Activated CD4-positive, alpha-beta T cell treated with anti-CD3 and anti-CD28 coated beads, Interleukin-2, Interleukin-6, amounts not matched to agents 100 ng/mL and 50 ng/mL, durations not matched to agents 16 hours and 8 hours (primary cell): ENCODE measurements around the gene ZNF564.
"Not testable (repeated sequence)": the region's sequence is repeated elsewhere in the genome, so short reads cannot be mapped to it uniquely, and the experiment has no call there.

ENCODE experiments used
- DNase-seq: peaks from one replicate; pipeline ENCODE4 v3.0.0-alpha.2; 2020

ZNF564 gene

DNA sequence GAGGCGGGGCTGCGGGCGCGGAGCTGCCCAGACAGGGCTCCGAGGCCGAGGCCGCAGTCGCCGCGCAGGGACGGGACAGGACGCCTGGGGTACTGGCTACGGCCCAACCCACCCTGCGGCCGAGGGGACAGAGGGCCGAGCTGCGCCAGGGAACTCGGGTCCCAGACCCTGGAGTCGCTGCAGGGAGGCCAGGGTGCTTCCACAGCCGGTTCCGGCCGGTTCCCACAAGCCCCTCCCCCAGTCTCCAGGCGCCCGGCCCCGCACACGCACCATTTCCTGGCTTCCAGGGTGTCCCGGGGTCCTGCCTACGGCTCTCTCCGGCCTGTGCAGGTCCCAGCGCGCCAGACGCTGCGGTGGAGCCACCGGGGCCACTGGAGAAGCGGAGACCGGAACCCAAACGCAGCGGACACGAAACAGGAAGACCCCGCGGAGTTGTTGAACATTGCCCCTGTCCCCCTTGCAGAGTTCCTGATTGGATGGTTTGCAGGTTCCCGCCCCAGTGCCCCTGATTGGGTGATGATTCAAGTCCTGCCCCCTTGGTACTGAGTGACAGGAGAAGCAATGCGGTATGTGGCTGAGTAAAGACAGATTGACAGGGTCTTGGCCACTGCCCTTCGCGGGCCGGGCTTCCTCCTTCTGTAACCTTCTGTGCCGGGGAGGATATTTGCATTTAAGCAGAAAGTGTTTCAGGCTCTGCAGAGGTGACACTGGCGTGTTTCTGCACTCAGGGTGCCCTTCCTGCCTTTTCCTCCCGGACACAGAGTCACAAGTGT, at the start of gene ZNF564:
TSS of gene ZNF564 (minus strand) at position 423 of the 773 bp plus-strand sequence. CDS start at position 273, 150 bp downstream.
- peak; percentile 97 for DNase-seq

DNA sequence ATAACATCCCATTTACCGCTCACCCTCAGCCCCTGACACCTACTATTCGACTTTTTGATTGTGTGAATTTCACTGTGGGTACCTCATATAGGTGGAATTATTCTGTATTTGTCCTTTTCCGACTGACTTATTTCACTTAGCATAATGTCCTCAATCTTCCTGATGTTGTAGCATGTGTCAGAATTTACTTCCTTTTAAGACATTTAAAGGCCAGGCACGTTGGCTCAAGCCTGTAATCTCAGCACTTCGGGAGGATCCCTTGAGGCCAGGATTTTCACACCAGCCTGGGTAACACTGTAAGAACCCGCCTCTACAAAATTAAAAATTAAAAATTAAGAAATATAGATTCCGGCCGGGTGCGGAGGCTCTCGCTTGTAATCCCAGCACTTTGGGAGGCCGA, 46.3 kb upstream of the ZNF564 start:
- DNase-seq: no peak

DNA sequence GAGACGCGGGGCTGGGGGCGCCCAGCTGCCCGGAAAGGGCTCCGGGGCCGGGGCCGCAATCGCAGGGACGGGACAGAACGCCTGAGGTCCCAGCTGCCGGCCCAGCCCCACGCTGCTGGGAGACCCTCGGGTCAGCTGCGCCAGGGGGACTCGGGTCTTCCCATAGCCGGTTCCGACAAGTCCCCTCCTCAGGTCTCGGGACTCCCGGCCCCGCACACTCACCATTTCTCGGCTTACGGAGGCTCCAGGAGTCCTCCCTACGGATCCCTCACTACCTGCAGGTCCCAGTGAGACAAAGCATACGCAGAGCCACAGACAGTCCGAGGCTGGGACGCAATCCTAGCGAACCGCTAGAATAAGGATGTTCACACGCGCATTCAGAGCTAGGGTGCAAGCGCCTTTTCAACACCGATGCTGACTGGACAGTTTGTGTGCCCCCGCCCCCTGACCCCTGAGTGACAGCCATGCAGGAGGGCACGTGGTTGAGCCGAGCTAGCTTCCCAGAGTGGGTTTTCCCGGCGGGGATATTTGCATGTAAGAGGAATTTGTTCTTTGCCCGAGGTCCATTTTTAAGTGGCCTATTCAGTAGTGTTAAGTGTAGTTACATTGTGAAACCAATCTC, 45.8 kb upstream of the ZNF564 start:
- DNase-seq: no peak

DNA sequence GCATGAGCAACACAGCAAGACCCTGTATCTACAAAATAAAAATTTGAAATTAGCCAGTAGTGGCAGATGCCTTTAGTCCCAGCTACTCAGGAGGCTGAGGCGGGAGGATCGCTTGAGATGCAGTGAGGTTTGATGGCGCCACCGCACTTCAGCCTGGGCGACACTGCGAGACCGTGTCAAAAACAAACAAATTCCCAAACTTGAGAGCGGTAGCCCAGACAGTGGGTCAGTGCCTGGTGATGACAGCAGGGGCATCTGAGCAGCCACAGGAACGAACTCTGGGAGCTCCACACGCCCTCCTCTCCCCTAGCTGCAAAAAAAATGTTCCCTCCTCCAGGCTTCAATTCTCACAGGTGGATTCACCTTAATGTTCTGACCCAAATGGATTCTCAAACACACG, 45.2 kb upstream of the ZNF564 start:
- no peak for DNase-seq

DNA sequence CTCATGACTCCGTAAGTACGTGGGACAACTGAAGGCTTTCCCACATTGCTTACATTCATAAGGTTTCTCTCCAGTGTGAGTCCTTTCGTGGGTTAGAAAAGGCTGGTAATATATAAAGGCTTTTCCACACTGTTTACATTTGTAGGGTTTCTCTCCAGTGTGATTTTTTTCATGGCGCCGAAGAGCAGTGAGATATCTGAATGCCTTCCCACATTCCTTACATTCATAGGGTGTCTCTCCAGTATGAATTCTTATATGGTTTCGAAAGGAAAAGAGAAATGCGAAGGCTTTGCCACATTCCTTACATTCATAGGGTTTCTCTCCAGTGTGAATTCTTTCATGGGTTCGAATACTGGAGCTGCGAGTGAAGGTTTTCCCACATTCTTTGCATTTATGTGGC, 29.8 kb upstream of the ZNF564 start:
- DNase-seq: no peak

DNA sequence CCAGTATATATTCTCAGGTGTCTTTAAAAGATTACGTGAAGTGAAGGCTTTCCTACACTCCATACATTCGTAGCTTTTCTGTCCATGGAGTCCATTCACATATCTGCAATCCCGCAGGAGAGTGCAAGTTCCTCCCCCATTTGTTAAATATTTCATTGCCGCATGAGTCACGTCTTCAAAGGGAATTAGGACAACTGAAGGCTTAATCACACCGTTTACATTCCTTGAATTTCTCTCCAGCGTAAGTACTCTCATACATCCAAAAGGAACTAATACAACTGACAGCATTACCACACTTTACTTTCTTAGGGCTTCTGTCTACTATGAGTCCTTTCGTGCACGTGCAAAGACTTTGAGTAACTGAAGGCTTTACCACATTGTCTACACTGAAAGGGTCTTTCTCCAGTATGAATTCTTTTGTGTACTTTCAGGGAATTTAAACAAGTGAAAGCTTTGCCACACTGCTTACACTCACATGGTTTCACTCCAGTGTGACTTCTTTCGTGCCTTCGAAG, 29.0 kb upstream of the ZNF564 start:
- DNase-seq: no peak

DNA sequence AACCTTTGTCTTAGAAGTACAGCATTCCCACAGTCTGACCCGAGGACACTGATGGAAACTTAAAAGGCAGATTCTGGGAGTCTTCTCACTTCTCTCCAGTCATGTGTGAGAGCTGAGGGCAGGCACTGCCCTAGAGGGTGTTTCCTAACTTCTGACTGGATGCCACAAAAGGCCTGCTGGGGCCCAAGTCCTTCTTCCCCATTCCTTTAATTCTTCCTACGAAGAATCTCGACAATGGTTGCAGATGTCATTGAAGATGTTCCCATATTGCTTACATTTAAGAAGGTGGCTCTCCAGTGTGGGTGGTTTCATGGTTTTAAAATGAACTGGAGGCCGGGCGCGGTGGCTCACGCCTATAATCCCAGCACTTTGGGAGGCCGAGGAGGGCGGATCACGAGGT, 27.4 kb upstream of the ZNF564 start:
- no peak for DNase-seq

DNA sequence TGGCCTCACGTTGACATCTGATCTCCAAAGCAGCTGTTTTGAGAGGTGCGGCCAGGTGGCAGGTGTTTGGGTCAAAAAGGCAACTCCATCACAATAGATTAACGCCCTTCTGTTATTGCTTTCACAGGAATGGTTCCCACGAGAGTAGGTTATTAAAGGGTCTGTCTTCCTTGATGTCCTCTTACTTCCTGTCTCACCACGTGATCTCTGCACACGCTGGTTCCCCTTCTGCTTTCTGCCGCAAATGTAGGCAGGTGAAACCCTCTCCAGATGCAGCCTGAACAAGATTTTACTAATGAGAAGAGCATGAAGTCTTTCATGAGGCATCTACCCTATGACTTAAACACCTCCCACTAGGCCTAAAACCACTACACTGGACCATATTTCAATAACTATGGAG, 22.8 kb upstream of the ZNF564 start:
- DNase-seq: no peak

DNA sequence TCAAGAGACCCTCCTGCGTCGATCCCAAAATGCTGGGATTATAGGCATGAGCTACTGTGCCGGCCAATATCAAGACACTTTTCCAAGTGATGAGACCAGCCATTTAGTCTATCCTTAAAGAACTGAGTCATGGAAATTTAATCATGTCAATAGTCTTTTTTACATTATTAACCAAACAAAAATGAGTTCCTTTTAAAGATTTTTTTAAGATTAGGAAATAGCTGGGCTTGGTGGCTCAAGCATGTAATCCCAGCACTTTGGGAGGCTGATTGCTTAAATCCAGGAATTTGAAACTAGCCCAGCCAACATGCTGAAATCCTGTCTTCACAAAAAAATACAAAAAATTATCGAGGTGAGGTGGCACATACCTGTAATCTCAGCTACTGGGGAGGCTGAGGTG, 16.7 kb upstream of the ZNF564 start:
- no peak for DNase-seq

DNA sequence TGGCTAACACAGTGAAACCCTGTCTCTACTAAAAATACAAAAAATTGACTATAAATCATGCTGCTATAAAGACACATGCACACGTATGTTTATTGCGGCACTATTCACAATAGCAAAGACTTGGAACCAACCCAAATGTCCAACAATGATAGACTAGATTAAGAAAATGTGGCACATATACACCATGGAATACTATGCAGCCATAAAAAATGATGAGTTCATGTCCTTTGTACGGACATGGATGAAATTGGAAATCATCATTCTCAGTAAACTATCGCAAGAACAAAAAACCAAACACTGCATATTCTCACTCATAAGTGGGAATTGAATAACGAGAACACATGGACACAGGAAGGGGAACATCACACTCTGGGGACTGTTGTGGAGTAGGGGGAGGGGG, 15.1 kb upstream of the ZNF564 start:
- not testable (repeated sequence) for DNase-seq

DNA sequence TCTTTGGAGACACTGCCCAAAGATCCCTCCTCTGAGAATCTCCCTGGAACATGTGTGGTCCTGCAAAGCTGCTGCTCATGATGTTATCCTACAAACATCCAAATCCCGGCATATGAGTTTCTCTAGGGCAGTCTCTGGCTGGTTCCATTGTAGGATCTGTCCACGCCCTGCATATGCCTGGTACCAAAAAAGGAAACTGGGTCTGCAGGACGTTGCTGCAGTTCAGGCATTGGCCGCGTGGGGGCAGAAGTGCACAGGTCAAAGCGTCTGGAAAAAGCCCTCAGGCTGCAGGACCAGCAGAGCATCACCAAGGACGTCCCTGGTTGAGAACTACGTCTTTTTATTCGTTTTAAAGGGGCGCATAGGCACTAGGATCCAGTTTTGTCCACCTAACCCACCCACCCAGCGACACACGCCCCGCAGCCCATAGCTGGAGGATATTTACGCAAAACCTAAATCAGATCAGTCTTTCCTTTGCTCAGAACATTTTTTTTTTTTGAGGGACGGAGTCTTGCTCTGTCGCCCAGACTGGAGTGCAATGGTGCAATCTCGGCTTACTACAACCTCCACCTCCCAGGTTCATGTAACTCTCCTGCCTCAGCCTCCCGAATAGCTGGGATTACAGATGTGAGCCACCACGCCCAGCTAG, 12.9 kb upstream of the ZNF564 start:
- DNase-seq: peak; percentile 93

DNA sequence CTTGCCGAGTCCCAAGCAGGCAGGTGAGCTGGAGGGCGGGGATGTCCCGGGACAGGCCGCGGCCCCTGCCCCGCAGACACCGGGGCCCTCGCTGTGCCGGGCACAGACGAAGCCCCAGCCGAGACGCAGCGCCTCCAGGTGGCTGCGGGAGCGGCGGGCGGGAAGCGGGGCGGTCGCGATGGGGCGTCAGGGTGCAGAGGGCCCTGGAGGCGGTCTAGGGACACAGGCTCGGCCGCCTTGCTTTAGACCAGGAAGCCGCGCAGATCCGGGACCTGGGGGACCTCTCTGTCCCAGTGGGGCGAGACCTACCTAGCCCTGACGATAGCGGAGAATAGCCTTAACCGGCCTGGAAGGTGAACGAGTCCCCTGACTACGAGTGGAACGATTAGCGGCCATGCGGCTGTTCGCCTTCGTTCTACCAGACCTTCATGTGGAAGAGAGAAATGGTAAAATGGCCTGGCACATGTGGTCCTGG, 4.2 kb upstream of the ZNF564 start:
- no peak for DNase-seq

DNA sequence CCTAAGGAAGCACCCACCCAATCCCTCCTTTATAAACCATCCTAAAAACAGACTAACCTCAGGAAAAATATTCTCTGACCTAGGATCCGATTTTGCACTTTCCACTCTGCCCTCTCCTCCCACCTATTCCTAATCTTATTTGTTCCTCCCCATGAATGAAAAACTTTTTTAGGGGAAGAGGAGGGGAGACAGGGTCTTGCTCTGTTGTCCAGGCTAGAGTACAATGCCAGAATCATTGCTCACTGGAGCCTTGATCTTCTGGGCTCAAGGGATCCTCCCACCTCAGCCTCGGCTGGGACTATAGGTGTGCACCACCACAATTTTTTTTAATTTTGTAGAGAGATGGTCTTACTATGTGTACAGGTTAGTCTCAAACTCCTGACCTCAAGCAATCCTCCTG, 4.4 kb downstream of the ZNF564 start:
- no peak for DNase-seq

DNA sequence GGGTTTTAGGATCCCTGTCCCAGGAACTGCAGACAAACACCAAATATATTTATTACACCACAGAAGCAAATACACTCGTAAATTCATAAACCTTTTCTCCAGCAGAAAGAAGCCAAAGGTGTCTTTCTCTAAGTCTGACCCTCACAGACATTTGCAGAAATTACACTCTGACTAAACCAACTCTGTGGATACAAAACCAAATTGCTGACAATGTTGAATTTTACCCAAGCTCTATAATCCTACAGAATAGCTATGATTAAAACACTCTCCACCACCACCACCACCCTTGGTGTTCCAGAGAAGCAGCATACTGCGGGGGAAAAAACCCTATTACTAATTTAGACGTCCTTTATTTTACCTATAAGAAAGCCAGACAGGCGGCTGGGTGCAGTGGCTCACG, 5.2 kb downstream of the ZNF564 start:
- DNase-seq: no peak

DNA sequence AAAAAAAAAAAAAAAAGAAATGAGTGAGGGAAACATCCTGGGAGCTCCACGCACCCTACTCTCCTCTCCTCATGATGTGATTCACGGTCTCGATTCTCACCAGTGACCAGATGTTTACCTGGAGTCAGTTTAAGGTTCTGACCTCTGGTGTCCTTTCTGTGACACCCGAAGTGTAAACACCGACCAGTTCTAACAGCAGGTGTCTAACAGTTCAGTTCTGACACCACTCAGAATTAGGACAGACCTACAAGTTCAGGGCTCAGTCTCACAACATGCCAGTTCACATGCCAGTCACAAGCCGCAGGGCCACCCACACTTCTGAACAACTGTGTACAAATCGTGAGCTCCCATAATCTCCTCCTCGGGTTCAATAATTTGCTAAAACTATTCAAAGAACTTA, 6.0 kb downstream of the ZNF564 start:
- no peak for DNase-seq

DNA sequence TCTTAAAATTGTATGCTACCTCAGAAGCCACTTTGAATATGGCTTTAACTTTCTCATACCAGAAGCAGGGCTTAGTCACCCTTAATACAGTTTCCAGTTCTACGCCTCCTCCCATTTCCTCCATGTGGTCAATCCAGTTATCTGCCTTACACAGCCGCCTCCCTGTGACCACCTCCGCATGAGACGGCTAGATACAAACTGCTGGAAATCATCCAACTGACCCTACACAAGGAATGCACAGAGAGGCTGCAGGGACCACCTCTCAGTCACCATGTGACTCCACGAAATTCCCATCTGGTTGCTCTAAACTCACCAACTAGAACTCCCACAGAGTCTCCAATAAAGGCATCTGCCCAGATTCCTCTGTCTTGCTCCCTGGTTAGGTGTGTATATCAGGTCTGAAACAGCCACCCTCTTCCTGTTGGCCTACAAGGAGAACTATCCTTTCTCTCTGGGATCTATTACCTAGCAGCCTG, 6.8 kb downstream of the ZNF564 start:
- no peak for DNase-seq

DNA sequence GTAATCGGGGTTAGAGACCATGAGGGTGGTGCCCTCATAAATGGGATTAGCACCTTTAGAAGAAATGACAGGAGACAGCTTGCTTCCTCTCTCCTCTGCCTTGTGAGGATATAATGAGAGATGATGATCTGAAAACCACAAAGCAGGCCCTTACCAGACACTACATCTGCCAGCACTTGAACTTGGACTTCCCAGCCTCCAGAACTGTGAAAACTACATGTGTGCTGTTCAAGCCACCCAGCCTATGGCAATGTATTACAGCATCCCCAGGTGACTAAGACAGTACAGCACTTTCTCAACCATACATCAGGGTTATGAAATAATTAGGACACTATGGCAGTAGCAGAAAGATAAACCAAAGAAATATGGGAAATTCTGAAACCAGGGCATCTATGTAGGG, 7.4 kb downstream of the ZNF564 start:
- no peak for DNase-seq

DNA sequence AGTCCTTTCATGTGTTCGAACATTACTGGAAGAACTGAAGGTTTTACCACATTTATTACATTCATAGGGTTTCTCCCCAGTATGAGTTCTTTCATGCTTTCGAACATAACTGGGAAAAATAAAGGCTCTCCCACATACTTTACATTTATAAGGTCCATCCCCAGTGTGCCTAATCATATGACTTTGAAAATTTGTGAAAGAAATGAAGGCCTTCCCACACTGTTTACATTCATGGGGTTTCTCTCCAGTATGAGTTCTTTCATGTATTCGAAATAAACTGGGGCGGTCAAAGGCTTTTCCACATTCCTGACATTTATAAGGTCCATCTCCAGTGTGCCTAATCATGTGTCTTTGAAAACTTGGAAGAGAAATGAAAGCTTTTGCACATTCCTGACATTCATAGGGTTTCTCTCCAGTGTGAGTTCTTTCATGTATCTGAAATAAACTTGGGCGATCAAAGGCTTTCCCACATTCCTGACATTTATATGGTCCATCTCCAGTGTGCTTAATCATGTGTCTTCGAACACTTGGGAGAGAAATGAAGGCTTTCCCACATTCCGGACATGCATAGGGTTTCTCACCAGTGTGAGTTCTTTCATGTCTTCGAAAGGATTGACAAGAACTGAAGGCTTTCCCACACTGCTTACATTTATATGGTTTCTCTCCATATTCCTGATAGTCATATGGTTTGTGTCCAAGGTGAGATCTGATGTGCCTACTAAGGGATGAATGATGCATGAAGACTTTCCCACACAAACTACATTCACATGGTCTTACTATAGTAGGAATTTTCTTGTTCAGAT, 24.0 kb downstream of the ZNF564 start:
- DNase-seq: no peak

DNA sequence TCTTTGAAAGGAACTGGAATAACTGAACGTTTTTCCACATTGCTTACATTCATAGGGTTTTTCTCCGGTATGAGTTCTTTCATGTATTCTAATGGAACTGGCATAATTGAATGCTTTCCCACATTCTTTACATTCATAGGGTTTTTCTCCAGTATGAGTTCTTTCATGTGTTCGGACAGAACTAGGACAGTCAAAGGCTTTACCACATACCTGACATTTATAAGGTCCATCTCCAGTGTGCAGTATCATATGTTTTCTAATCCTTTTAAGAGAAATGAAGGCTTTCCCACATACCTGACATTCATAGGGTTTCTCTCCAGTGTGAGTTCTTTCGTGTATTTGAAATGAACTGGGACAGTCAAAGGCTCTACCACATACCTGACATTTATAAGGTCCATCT, 24.7 kb downstream of the ZNF564 start:
- no peak for DNase-seq

DNA sequence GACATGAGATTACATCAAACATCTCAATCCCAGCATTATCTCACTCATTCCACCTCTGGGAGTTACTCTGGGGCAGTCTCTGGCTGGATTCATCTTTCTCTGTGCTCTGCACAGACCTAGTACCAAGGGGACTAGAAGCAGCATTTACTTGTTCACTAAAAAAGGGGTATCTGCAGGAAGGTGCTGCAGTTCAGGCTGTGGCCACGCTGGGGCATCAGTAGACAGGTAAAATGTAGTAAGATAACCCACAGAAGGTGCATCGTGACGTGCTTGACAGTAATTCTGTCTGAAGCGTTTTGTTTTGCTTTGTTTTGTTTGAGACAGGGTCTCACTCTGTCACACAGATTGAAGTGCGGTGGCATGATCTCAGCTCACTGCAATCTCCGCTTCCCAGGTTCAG, 29.3 kb downstream of the ZNF564 start:
- DNase-seq: no peak

DNA sequence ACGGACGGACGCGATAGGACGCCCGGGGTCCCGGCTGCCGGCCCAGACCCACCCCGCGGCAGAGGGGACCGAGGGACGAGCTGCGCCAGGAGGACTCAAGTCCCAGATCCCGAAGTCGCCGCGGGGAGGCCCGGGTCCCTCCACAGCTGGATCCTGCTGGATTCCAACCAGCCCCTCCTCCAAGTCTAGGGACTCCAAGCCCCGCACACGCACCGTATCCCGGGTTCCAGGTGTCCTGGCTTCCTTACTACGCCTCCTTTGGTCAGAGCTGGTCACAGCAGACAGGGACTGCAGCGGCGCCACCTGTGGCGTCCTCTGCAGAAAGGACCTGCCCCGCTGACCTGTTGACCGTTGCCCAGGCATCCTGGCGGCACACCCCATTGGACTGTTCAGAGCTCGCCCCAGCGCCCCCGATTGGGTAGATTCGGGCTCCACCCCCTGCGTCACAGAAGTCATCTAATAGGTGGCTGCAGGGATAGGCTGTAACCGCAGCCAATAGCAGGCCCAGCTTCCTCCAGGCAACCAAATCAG, 37.7 kb downstream of the ZNF564 start:
- no peak for DNase-seq

DNA sequence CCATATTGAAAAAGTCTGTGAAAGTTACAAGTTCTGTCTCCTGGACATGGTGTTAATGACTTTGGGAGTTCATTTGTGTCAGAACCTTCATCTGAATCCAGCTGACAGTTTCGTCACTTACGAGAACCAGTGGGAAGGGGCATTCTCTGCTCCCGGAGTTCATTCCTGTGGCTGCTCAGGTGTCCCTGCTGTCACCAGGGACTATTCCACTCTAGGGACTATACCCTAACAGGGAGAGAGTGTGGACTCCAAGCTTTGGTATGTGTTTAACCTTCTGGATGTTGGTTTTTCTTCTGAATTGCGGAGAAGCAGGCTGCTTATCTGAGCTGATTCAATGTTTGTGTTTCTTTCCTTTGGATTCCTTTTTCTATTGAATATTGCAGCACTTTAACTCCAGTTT, 54.2 kb downstream of the ZNF564 start:
- no peak for DNase-seq

DNA sequence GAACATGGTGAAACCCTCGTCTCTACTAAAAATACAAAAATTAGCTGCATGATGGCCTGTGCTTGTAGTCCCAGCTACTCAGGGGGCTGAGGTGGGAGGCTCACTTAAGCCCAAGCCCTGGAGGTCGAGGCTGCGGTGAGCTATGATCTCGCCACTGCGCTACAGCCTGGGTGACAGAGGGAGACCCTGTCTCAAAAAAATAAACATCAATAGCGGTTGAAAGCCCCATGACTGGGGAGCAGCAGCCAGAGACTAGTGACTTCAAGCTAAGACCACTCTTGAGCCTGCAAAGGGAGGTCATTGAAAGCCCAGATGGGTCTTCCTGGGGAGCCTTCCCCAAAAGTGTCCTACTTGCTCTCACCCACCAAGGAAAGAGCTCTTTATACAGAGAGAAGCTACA, 54.8 kb downstream of the ZNF564 start:
- no peak for DNase-seq
